ENCODE results near the gene SRPRB. TPM values are rescaled to one million over a fixed set of nuclear protein-coding genes. Genes with fewer than 3 reads are reported as not detected.

Gene SRPRB
- total RNA-seq, 1 experiment from 2014 or later = 61.0 TPM

DNA sequence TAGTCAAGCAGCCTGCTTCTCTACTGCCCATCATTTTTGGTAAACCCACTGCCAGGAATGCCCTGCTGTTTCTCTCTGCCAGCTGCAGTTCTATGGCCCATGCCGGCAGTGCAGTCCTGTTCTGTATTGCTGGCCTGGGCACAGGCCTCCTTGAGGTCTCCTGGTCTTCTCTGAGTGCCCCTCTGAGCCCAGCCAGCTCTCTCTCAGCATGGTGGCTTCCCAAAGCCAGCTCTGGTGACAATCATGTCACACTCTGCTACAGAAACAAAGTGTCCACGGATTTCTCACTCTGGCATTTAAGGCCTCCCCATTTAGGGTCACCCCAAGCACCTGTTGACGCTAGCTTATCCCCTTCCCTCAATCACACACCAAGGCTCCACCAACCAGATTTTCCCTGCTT, 24.5 kb downstream of the SRPRB start:
- BruUV-seq (replicated peaks) = no TSS peak
- ATAC-seq = no peak
- RAD21 ChIA-PET (ENCODE audit: low non-redundant PET in 1 of 2, low total read pairs in 2 of 2, uncharacterized antibody in 2 of 2, unreplicated experiment in 2 of 2) = no interaction called here

More for the DNA sequence above, 24.5 kb downstream of the SRPRB start:
- no peaks in the 10 kb centered on the region for H3K4me1 ChIP-seq (ENCODE audit: control insufficient read depth in 1 of 2, insufficient read depth in 2 of 2, low read length in 2 of 2)
- no peak overlapping the region for H3K4me2 ChIP-seq (ENCODE audit: low read length)
- H3K27ac ChIP-seq (ENCODE audit: low read depth, low read length) = no peak overlapping the region
- H3K9me2 ChIP-seq (ENCODE audit: insufficient read depth) = no peaks in the 10 kb centered on the region
- ChIA-PET CTCF (no interaction called here), POLR2A (no interaction called here)
- H3K9ac ChIP-seq (ENCODE audit: low read length) = no peak overlapping the region
- H4K20me1 ChIP-seq (ENCODE audit: insufficient read depth) = no peaks in the 10 kb centered on the region
- H3K9me3 ChIP-seq (ENCODE audit: control insufficient read depth in 1 of 2, insufficient read depth in 1 of 2, low read depth in 1 of 2, low read length in 2 of 2) = no peaks in the 10 kb centered on the region
- H3K27me3 ChIP-seq (ENCODE audit: insufficient read depth, low read length) = no peaks in the 10 kb centered on the region
- TF ChIP-seq SP1 (IDR thresholded peaks at IDR 0.05; ENCODE audit: low read depth) (no peak), ZNF274 (IDR thresholded peaks at IDR 0.05; ENCODE audit: low read depth, low read length) (no peak), EZH2 (IDR thresholded peaks at IDR 0.05) (no peak), EZH2phosphoT487 (IDR thresholded peaks at IDR 0.05; ENCODE audit: borderline replicate concordance) (no peak), SIN3A (IDR thresholded peaks at IDR 0.05; ENCODE audit: low read depth) (no peak), CBX3 (IDR thresholded peaks at IDR 0.05; ENCODE audit: low read depth) (no peak), POLR2A (IDR thresholded peaks at IDR 0.05; ENCODE audit: borderline replicate concordance, extremely low read depth, insufficient read depth, insufficient read length) (no peak), ZFX (IDR thresholded peaks at IDR 0.05) (no peak)
- TF ChIP-seq, protein P1, sequence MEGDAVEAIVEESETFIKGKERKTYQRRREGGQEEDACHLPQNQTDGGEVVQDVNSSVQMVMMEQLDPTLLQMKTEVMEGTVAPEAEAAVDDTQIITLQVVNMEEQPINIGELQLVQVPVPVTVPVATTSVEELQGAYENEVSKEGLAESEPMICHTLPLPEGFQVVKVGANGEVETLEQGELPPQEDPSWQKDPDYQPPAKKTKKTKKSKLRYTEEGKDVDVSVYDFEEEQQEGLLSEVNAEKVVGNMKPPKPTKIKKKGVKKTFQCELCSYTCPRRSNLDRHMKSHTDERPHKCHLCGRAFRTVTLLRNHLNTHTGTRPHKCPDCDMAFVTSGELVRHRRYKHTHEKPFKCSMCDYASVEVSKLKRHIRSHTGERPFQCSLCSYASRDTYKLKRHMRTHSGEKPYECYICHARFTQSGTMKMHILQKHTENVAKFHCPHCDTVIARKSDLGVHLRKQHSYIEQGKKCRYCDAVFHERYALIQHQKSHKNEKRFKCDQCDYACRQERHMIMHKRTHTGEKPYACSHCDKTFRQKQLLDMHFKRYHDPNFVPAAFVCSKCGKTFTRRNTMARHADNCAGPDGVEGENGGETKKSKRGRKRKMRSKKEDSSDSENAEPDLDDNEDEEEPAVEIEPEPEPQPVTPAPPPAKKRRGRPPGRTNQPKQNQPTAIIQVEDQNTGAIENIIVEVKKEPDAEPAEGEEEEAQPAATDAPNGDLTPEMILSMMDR (IDR thresholded peaks at IDR 0.05 in 2 of 3, conservative IDR thresholded peaks at IDR 0.05 in 1 of 3; ENCODE audit: borderline replicate concordance in 1 of 3, insufficient read depth in 1 of 3, low read depth in 2 of 3, low read length in 2 of 3) = no peak
- no peak for DNase-seq (ENCODE audit: low read depth, low spot score)
- intact Hi-C loops (cut with micrococcal nuclease) = no loop called here
- no peak overlapping the region for H2AFZ ChIP-seq (ENCODE audit: low read depth, low read length, poor library complexity, severe bottlenecking)
- peaks cover 0 to 4% of the 10 kb centered on the region in 2 experiments; a peak in 1 of 4 replicates for H3K36me3 ChIP-seq (ENCODE audit: control insufficient read depth in 1 of 2, insufficient read depth in 2 of 2, low read length in 2 of 2)
- H3K79me2 ChIP-seq (ENCODE audit: insufficient read depth, low read length) = no peaks in the 10 kb centered on the region
- no peak overlapping the region for H3K4me3 ChIP-seq (replicated peaks in 1 of 2; ENCODE audit: low read depth in 1 of 2, low read length in 2 of 2)
